ENCODE results near the gene BGN. TPM values are rescaled to one million over a fixed set of nuclear protein-coding genes. Genes with fewer than 3 reads are reported as not detected.
A peak's percentile ranks its signal among the peaks of the same experiment; 100 is the strongest.

BGN gene
- total RNA-seq, 2 donors from 2014 or later: 16.9 to 174 TPM

- Histone ChIP-seq H3K36me3 (no peaks in the 10 kb centered on the region), H3K27me3 (replicated peaks; ENCODE audit: insufficient read depth) (no peaks in the 10 kb centered on the region), H3K4me1 (replicated peaks) (no peaks in the 10 kb centered on the region), H3K9me3 (no peaks in the 10 kb centered on the region), H3K4me3 (no peak overlapping the region), H3K27ac (no peak overlapping the region)
- peak; percentile 46 for TF ChIP-seq POLR2AphosphoS5 (IDR thresholded peaks at IDR 0.05)
- no peak for TF ChIP-seq POLR2A (IDR thresholded peaks at IDR 0.05)
- peak; percentile 41 for DNase-seq (ENCODE audit: low spot score)
- WGBS: 37% methylated on average over 8 of the region's 12 CpGs
- intact Hi-C loops (cut with DNase I): no loop called here
These were observed 38.6 kb upstream of the BGN start for GRCh38 chrX:153456161-153456560.

- Histone ChIP-seq H3K36me3 (no peaks in the 10 kb centered on the region), H3K4me3 (no peak overlapping the region), H3K27ac (no peak overlapping the region), H3K9me3 (no peaks in the 10 kb centered on the region), H3K4me1 (replicated peaks) (no peaks in the 10 kb centered on the region), H3K27me3 (replicated peaks; ENCODE audit: insufficient read depth) (no peaks in the 10 kb centered on the region)
- intact Hi-C loops (cut with DNase I): no loop called here
- no peak for DNase-seq (ENCODE audit: low spot score)
- TF ChIP-seq POLR2A (IDR thresholded peaks at IDR 0.05) (no peak), POLR2AphosphoS5 (IDR thresholded peaks at IDR 0.05) (no peak)
- TF ChIP-seq, protein P1, sequence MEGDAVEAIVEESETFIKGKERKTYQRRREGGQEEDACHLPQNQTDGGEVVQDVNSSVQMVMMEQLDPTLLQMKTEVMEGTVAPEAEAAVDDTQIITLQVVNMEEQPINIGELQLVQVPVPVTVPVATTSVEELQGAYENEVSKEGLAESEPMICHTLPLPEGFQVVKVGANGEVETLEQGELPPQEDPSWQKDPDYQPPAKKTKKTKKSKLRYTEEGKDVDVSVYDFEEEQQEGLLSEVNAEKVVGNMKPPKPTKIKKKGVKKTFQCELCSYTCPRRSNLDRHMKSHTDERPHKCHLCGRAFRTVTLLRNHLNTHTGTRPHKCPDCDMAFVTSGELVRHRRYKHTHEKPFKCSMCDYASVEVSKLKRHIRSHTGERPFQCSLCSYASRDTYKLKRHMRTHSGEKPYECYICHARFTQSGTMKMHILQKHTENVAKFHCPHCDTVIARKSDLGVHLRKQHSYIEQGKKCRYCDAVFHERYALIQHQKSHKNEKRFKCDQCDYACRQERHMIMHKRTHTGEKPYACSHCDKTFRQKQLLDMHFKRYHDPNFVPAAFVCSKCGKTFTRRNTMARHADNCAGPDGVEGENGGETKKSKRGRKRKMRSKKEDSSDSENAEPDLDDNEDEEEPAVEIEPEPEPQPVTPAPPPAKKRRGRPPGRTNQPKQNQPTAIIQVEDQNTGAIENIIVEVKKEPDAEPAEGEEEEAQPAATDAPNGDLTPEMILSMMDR (IDR thresholded peaks at IDR 0.05): no peak
- 88% methylated on average over 4 of the region's 9 CpGs for WGBS
These were observed 38.1 kb upstream of the BGN start for GRCh38 chrX:153456704-153457103.

GRCh38 chrX:153457136-153457825 is 37.5 kb upstream of the BGN start:
- TF ChIP-seq, protein P1 (IDR thresholded peaks at IDR 0.05): no peak
- TF ChIP-seq POLR2AphosphoS5 (IDR thresholded peaks at IDR 0.05) (no peak), POLR2A (IDR thresholded peaks at IDR 0.05) (no peak)
- Histone ChIP-seq H3K9me3 (no peaks in the 10 kb centered on the region), H3K4me1 (replicated peaks) (no peaks in the 10 kb centered on the region), H3K27me3 (replicated peaks; ENCODE audit: insufficient read depth) (no peaks in the 10 kb centered on the region), H3K27ac (no peak overlapping the region), H3K36me3 (no peaks in the 10 kb centered on the region), H3K4me3 (no peak overlapping the region)
- DNase-seq (ENCODE audit: low spot score): no peak
- WGBS: 92% methylated on average over 2 of the region's 18 CpGs
- intact Hi-C loops (cut with DNase I): no loop called here

DNA sequence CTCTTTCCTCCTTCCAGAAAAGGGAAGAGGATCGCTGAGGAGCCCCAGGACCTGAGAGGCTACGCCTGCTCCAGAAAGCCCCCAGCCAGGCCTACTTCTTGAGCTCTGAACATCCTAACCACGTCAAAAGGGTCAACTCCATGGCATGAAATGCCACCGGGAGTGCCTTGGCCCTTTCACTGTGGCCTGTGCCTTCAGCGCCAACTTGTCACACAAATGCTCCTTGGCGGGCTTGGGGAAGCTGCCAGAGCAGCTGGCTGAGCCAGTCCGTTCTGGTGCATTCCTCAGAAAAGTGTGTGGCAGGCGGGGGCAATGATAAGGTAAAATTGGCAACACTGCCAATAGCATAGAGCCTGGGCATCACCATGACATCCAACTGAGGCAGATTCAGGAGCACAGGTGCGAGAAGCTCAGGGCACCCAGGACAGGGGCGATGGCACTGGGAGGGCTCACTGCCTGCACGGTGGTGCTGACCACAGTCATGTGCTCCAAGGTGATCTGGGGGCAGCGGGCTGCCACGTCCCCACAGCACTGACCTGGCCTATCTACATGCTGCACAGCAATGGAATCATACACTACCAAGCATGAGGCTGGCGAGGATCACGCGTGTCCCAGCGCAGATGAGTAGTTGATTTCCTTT is 36.8 kb upstream of the BGN start:
- no peaks in the 10 kb centered on the region for H3K4me1 ChIP-seq (replicated peaks)
- H3K27me3 ChIP-seq (replicated peaks; ENCODE audit: insufficient read depth): no peaks in the 10 kb centered on the region
- H3K27ac ChIP-seq: no peak overlapping the region
- WGBS: 75% methylated on average over 14 of the region's 17 CpGs
- no peak for DNase-seq (ENCODE audit: low spot score)
- TF ChIP-seq POLR2AphosphoS5 (IDR thresholded peaks at IDR 0.05) (no peak), POLR2A (IDR thresholded peaks at IDR 0.05) (no peak)
- TF ChIP-seq, protein P1 (IDR thresholded peaks at IDR 0.05): no peak
- H3K4me3 ChIP-seq: no peak overlapping the region
- H3K9me3 ChIP-seq: no peaks in the 10 kb centered on the region
- H3K36me3 ChIP-seq: no peaks in the 10 kb centered on the region
- intact Hi-C loops (cut with DNase I): no loop called here

DNA sequence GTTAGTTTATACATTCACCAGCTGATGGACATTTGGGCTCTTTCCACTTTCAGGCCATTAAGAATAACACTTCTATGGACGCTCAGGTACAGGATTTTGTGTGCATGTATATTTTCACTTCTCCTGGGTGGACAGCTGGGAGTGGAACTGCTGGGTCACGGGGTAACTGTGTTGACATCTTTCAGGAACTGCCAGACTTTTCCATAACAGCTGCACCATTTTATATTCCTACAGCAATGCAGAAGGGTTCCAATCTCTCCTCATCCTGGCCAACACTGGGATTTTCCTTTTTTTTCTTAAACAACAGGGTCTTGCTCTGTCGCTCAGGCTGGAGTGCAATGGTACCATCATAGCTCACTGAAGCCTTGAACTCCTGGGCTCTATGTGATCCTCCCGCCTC is 36.3 kb upstream of the BGN start:
- H3K27me3 ChIP-seq (replicated peaks; ENCODE audit: insufficient read depth): no peaks in the 10 kb centered on the region

More for the DNA sequence above, 36.3 kb upstream of the BGN start:
- H3K27ac ChIP-seq: no peak overlapping the region
- no peaks in the 10 kb centered on the region for H3K36me3 ChIP-seq
- WGBS: 90% methylated on average over 4 of the region's 4 CpGs
- TF ChIP-seq POLR2A (IDR thresholded peaks at IDR 0.05) (no peak), POLR2AphosphoS5 (IDR thresholded peaks at IDR 0.05) (no peak)
- TF ChIP-seq, protein P1 (IDR thresholded peaks at IDR 0.05): no peak
- no peaks in the 10 kb centered on the region for H3K9me3 ChIP-seq
- intact Hi-C loops (cut with DNase I): no loop called here
- no peak for DNase-seq (ENCODE audit: low spot score)
- no peaks in the 10 kb centered on the region for H3K4me1 ChIP-seq (replicated peaks)
- no peak overlapping the region for H3K4me3 ChIP-seq

Measured in prostate gland (tissue), 2 donors.